ENCODE results near the gene IRF5.

GRCh38 chr7:128985660-128986059 lies 47.9 kb downstream of the IRF5 start:
- TF ChIP-seq POLR2A (IDR thresholded peaks at IDR 0.05) (no peak), CTCF (IDR thresholded peaks at IDR 0.05) (no peak)

Measured in suprapubic skin (tissue), 3 donors.